ENCODE results near the gene SH3PXD2A. TPM values are rescaled to one million over a fixed set of nuclear protein-coding genes. Genes with fewer than 3 reads are reported as not detected.
"Not testable (repeated sequence)": the region's sequence is repeated elsewhere in the genome, so short reads cannot be mapped to it uniquely, and the experiment has no call there.

SH3PXD2A gene
- total and polyA plus RNA-seq, 4 donors, result 18.7 to 69.1 (median 42.5) TPM

DNA sequence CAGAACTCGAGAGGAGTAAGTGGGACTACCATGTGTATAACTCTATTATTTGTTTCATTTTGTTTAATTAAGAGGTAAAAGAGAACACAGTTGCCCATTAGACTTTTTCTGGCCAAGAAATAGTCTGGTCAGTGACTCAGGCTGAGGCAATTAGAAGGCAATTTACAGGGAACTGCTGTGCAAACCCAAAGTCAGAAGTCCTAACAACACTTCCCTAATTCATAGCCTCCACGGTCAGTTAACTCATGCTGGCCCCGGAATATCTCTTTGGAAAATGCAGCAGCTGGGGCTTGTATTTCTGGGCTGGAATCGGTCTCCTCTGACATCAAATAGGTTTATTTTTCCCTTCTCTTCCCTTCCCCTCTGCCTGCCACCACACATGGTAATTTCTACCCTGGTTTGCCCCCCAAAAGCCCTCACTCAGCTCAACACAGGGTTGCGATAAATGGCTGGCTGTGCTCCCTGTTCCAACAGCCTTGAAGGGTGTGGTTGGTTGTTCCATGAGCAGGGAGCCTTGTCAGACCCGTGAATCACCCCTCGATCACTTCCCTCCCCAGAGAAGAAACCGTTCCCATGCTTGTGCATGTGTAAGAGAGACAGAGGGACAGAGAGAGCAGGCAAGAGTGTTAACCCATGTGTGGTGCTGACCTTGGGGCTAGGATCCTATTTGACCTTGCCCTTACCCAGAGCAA, 5.3 kb downstream of the SH3PXD2A start:
- DNase-seq (peak in 1 of 2 donors; percentile 67), ATAC-seq (ENCODE audit: low FRiP score) (peak; percentile 47)
- no peaks in the 10 kb centered on the region for H3K9me3 ChIP-seq (ENCODE audit: control insufficient read depth, low read length)
- intact Hi-C loops (cut with DNase I), result loop anchor here (10.0 kb wide), 2 partner anchors 245 to 255 kb away; no protein-coding TSS in a partner anchor
- 26 to 41% methylated on average over 8 of the region's 8 CpGs for WGBS, 2 donors
- no peaks in the 10 kb centered on the region for H3K36me3 ChIP-seq (ENCODE audit: control insufficient read depth in 1 of 2, insufficient read depth in 2 of 2, low read length in 1 of 2)
- H3K27ac ChIP-seq (ENCODE audit: low read depth in 1 of 2, low read length in 2 of 2), result peak overlapping the region in 1 of 2 donors; percentile 4
- H3K27me3 ChIP-seq (ENCODE audit: control insufficient read depth in 1 of 2, insufficient read depth in 2 of 2, low read length in 1 of 2), result no peaks in the 10 kb centered on the region
- H3K4me3 ChIP-seq (ENCODE audit: low read length in 2 of 2), result no peak overlapping the region
- peaks cover 0 to 2% of the 10 kb centered on the region in 2 donors for H3K4me1 ChIP-seq (ENCODE audit: control insufficient read depth in 1 of 2, insufficient read depth in 2 of 2, low read length in 2 of 2)

DNA sequence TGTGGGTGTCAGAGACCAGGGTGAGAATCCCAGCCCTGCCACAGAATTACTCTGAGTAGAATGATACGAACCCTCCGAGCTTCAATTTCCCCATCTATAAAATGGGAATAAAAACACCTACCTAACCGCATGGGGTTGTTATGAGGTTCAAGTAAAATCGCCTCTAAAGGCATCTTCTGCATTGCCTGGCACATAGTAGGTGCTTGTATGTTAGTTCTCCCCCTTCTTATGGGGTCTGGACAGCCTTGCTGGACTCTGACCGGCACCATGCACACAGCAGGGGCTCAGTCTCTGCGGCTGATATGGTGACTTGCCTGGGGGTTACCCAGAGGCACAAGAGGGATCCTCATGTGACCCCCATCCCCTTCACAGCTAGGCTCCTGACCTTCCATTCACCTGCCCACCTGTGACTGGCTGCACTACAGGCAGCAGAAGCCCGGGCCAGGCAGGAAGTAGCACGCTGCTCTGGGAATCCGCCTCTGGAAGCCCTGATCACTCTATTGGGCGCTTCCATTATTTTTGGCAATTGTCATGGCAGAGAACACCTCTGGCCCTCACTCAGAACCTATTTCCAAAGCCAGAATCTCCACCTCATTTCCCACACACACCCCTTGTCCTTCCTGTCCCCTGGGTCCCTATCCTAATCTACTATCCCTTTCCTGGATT, 6.0 kb downstream of the SH3PXD2A start:
- Histone ChIP-seq H3K27me3 (ENCODE audit: control insufficient read depth in 1 of 2, insufficient read depth in 2 of 2, low read length in 1 of 2) (no peaks in the 10 kb centered on the region), H3K4me3 (ENCODE audit: low read length in 2 of 2) (no peak overlapping the region), H3K4me1 (ENCODE audit: control insufficient read depth in 1 of 2, insufficient read depth in 2 of 2, low read length in 2 of 2) (peaks cover 0 to 2% of the 10 kb centered on the region in 2 donors), H3K27ac (ENCODE audit: low read depth in 1 of 2, low read length in 2 of 2) (no peak overlapping the region), H3K36me3 (ENCODE audit: control insufficient read depth in 1 of 2, insufficient read depth in 2 of 2, low read length in 1 of 2) (no peaks in the 10 kb centered on the region), H3K9me3 (ENCODE audit: control insufficient read depth, low read length) (no peaks in the 10 kb centered on the region)
- intact Hi-C loops (cut with DNase I), result no loop called here
- 77 to 84% methylated on average over 9 to 10 of the region's 10 CpGs for WGBS, 2 donors
- no peak for ATAC-seq (ENCODE audit: low FRiP score)
- DNase-seq, result no peak

DNA sequence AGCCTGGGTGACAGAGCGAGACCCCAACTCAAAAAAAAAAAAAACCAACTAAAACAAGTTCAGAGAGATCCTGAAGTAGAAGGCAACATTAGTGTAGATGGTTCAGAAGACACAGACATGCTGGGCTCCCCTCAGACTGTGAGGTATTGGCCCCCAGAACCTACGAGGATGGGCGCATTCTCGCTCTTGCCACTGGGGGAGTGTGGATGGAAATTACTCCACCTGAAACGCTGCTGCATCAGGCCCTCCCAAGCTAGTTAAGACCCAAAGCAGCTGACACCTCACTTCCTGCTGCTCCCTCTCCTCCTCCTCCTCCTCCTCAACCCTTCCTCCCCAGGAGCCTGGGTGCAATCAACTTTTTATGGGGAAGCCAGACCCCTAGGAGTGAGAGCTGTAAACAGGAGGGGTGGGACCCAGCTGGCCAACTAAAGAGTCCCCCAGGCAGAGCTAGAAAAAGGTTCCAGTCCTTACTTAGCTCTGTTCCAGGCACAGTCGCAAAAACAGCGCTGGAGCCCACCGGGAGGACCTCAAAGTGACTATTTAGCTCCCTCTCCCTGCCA, 7.4 kb downstream of the SH3PXD2A start:
- Histone ChIP-seq H3K9me3 (ENCODE audit: control insufficient read depth, low read length) (no peaks in the 10 kb centered on the region), H3K4me1 (ENCODE audit: control insufficient read depth in 1 of 2, insufficient read depth in 2 of 2, low read length in 2 of 2) (peaks cover 4% of the 10 kb centered on the region in 2 donors), H3K4me3 (ENCODE audit: low read length in 2 of 2) (no peak overlapping the region), H3K27me3 (ENCODE audit: control insufficient read depth in 1 of 2, insufficient read depth in 2 of 2, low read length in 1 of 2) (no peaks in the 10 kb centered on the region), H3K36me3 (ENCODE audit: control insufficient read depth in 1 of 2, insufficient read depth in 2 of 2, low read length in 1 of 2) (no peaks in the 10 kb centered on the region), H3K27ac (ENCODE audit: low read depth in 1 of 2, low read length in 2 of 2) (no peak overlapping the region)
- ATAC-seq (ENCODE audit: low FRiP score) (no peak), DNase-seq (no peak)
- WGBS, 2 donors, result 75 to 83% methylated on average over 8 of the region's 8 CpGs
- intact Hi-C loops (cut with DNase I), result no loop called here

DNA sequence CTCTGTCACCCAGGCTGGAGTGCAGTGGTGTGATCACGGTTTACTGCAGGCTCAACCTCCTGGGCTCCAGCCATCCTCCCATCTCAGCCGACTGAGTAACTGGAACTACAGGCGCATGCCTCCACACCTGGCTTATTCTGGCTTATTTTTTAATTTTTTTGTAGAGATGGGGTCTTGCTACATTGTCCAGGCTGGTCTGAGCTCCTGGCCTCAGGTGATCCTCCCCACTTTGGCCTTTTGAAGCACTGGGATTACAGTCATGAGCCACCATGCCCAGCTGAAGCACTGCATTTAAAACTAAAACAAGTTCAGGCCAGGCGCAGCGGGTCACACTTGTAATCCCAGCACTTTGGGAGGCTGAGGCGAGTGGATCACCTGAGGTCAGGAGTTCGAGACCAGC, 8.0 kb downstream of the SH3PXD2A start:
- 80 to 91% methylated on average over 6 to 7 of the region's 7 CpGs for WGBS, 2 donors
- Histone ChIP-seq H3K9me3 (ENCODE audit: control insufficient read depth, low read length) (no peaks in the 10 kb centered on the region), H3K4me1 (ENCODE audit: control insufficient read depth in 1 of 2, insufficient read depth in 2 of 2, low read length in 2 of 2) (peaks cover 4% of the 10 kb centered on the region in 2 donors), H3K27me3 (ENCODE audit: control insufficient read depth in 1 of 2, insufficient read depth in 2 of 2, low read length in 1 of 2) (no peaks in the 10 kb centered on the region), H3K27ac (ENCODE audit: low read depth in 1 of 2, low read length in 2 of 2) (no peak overlapping the region), H3K4me3 (ENCODE audit: low read length in 2 of 2) (no peak overlapping the region), H3K36me3 (ENCODE audit: control insufficient read depth in 1 of 2, insufficient read depth in 2 of 2, low read length in 1 of 2) (no peaks in the 10 kb centered on the region)
- intact Hi-C loops (cut with DNase I), result no loop called here
- ATAC-seq (ENCODE audit: low FRiP score), result no peak
- no peak for DNase-seq

DNA sequence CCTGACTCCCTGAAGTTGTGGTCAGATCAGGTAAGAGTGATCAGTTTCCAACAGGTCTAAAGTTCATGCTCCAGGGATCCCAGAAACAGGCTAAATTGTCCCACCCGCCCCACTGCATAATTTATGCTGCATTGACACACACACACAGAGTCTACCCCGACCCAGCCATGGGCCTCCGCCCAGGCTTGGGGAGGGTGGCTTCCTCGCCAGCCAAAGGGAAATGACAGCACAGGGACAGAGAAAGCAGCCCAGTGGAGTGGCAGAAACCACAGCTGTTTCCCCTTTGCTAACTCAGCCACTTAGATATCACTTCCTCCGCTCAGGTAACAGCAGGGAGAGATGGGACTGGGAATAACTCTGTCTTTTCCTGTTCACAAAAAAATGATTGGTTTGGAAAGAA, 9.4 kb downstream of the SH3PXD2A start:
- no peak for ATAC-seq (ENCODE audit: low FRiP score)
- 83% methylated on average over 5 of the region's 5 CpGs for WGBS, 2 donors

DNA sequence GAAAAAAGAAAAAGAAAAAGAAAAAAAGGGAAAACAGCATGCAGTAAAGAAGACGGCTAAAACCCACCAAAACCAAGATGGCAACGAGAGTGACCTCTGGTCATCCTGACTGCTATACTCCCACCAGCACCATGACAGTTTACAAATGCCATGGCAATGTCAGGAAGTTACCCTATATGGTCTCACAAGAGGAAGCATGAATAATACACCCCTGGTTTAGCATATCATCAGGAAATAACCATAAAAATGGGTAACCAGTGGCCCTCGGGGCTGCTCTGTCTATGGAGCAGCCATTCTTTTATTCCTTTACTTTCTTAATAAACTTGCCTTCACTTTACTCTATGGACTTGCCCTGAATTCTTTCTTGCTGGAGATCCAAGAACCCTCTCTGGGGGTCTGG, 10.0 kb downstream of the SH3PXD2A start:
- H3K4me1 ChIP-seq (ENCODE audit: control insufficient read depth in 1 of 2, insufficient read depth in 2 of 2, low read length in 2 of 2); H3K27me3 ChIP-seq (ENCODE audit: control insufficient read depth in 1 of 2, insufficient read depth in 2 of 2, low read length in 1 of 2); DNase-seq; H3K27ac ChIP-seq (ENCODE audit: low read depth in 1 of 2, low read length in 2 of 2); H3K4me3 ChIP-seq (ENCODE audit: low read length in 2 of 2); intact Hi-C loops (cut with DNase I); H3K9me3 ChIP-seq (ENCODE audit: control insufficient read depth, low read length); ATAC-seq (ENCODE audit: low FRiP score); H3K36me3 ChIP-seq (ENCODE audit: control insufficient read depth in 1 of 2, insufficient read depth in 2 of 2, low read length in 1 of 2): not testable (repeated sequence)
- 88 to 90% methylated on average over 3 of the region's 3 CpGs for WGBS, 2 donors

More for the DNA sequence above, 9.4 kb downstream of the SH3PXD2A start:
- no peaks in the 10 kb centered on the region for H3K9me3 ChIP-seq (ENCODE audit: control insufficient read depth, low read length)
- H3K27me3 ChIP-seq (ENCODE audit: control insufficient read depth in 1 of 2, insufficient read depth in 2 of 2, low read length in 1 of 2), result no peaks in the 10 kb centered on the region
- H3K4me1 ChIP-seq (ENCODE audit: control insufficient read depth in 1 of 2, insufficient read depth in 2 of 2, low read length in 2 of 2), result peaks cover 4% of the 10 kb centered on the region in 2 donors
- H3K36me3 ChIP-seq (ENCODE audit: control insufficient read depth in 1 of 2, insufficient read depth in 2 of 2, low read length in 1 of 2), result no peaks in the 10 kb centered on the region
- peak in 1 of 2 donors; percentile 69 for DNase-seq
- no peak overlapping the region for H3K27ac ChIP-seq (ENCODE audit: low read depth in 1 of 2, low read length in 2 of 2)
- intact Hi-C loops (cut with DNase I), result no loop called here
- H3K4me3 ChIP-seq (ENCODE audit: low read length in 2 of 2), result no peak overlapping the region

DNA sequence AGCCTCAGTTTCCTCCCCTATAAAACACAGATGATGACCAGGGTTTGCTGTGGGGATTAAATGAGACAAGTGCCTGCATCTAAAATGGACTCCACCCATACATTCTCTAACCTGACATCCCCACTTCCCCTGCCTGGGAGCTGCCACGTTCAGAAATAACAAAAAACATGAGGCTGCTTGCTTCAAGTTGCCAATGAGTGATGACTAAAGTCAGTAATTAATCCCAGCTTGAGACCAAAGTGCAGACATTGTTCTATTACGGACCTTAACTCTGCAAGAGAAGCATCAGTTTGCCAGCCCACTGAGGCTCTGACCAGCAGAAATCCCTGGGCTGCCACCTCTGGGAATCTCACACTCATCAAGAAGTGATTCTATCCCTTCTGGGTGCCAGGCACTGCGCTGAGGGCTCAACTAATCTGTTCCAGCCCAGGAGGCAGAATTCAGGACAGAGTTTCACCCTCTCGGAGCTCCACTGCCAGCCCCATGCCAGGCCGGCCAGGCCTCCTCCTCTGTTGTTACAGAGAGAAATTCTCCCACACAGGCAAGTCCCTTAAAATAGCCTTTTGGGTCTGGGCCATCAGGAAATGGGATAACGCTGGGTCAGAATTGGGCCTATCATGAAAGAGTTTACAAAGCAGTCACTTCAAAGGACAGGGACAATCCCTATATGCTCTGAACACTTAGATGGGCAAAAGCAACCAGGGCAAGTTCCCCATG, 11.4 kb downstream of the SH3PXD2A start:
- H3K4me1 ChIP-seq (ENCODE audit: control insufficient read depth in 1 of 2, insufficient read depth in 2 of 2, low read length in 2 of 2), result peaks cover 2 to 4% of the 10 kb centered on the region in 2 donors

DNA sequence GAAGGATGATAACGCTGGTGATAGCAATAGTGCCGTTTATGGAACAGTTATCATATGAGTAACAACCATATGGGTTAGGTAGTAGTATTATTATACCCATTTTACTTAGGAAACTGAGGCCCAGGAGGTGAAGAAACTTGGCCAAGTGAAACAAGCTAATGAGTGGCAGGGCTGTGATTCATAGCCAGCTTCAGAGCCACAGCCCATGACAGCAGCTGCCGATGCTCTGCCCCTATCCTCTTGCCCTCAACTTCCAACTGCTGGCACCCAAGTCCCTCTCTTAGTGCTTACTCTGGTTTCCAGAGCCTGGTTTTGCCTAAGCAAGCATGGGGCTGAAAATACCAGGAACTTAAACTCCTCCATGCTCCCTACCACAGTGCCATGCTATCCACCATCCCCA, 12.3 kb downstream of the SH3PXD2A start:
- WGBS, 2 donors, result 67 to 73% methylated on average over 3 of the region's 3 CpGs
- H3K27me3 ChIP-seq (ENCODE audit: control insufficient read depth in 1 of 2, insufficient read depth in 2 of 2, low read length in 1 of 2), result no peaks in the 10 kb centered on the region
- no peak overlapping the region for H3K4me3 ChIP-seq (ENCODE audit: low read length in 2 of 2)
- no peak for DNase-seq
- intact Hi-C loops (cut with DNase I), result no loop called here
- no peaks in the 10 kb centered on the region for H3K36me3 ChIP-seq (ENCODE audit: control insufficient read depth in 1 of 2, insufficient read depth in 2 of 2, low read length in 1 of 2)
- H3K27ac ChIP-seq (ENCODE audit: low read depth in 1 of 2, low read length in 2 of 2), result peak overlapping the region in 1 of 2 donors; percentile 85
- H3K9me3 ChIP-seq (ENCODE audit: control insufficient read depth, low read length), result no peaks in the 10 kb centered on the region
- ATAC-seq (ENCODE audit: low FRiP score), result no peak
- H3K4me1 ChIP-seq (ENCODE audit: control insufficient read depth in 1 of 2, insufficient read depth in 2 of 2, low read length in 2 of 2), result peaks cover 2 to 11% of the 10 kb centered on the region in 2 donors

More for the DNA sequence above, 11.4 kb downstream of the SH3PXD2A start:
- ATAC-seq (ENCODE audit: low FRiP score), result peak; percentile 74
- intact Hi-C loops (cut with DNase I), result no loop called here
- Histone ChIP-seq H3K27ac (ENCODE audit: low read depth in 1 of 2, low read length in 2 of 2) (peak overlapping the region; percentile 84 to 85), H3K27me3 (ENCODE audit: control insufficient read depth in 1 of 2, insufficient read depth in 2 of 2, low read length in 1 of 2) (no peaks in the 10 kb centered on the region), H3K36me3 (ENCODE audit: control insufficient read depth in 1 of 2, insufficient read depth in 2 of 2, low read length in 1 of 2) (no peaks in the 10 kb centered on the region), H3K9me3 (ENCODE audit: control insufficient read depth, low read length) (no peaks in the 10 kb centered on the region), H3K4me3 (ENCODE audit: low read length in 2 of 2) (no peak overlapping the region)
- DNase-seq, result peak; percentile 78 to 84
- 2 to 5% methylated on average over 6 of the region's 6 CpGs for WGBS, 2 donors

Data from aorta (tissue), 5 donors.